ENCODE results near the gene SYT2.

- TF ChIP-seq CTCF (IDR thresholded peaks at IDR 0.05) (no peak), ZNF423 (CRISPR knock-in tag; IDR thresholded peaks at IDR 0.05) (no peak)
These were observed 93.8 kb downstream of the SYT2 start for GRCh38 chr1:202616355-202616915.

All from WTC11 (cell line).